NCI-H2171 treated with DMSO at 0.1 percent for 48 hours (cell line): Measurements from ENCODE around the gene ELAVL4.

Experiments used
- DNase-seq: peaks from one replicate; lab custom pipeline; 2025; lab: John Stamatoyannopoulos, UW

The ELAVL4 gene

GRCh38 chr1:50179639-50180038 is 70.9 kb downstream of the ELAVL4 start:
- no peak for DNase-seq

- no peak for DNase-seq
These were observed 71.6 kb downstream of the ELAVL4 start for GRCh38 chr1:50180367-50180766.

GRCh38 chr1:50181027-50181663 is 72.4 kb downstream of the ELAVL4 start:
- DNase-seq, result no peak

- peak; percentile 86 for DNase-seq
These were observed 74.8 kb downstream of the ELAVL4 start for GRCh38 chr1:50183378-50184133.

- DNase-seq, result no peak
These were observed 80.6 kb downstream of the ELAVL4 start for GRCh38 chr1:50189369-50189768.

GRCh38 chr1:50193002-50193401 is 84.3 kb downstream of the ELAVL4 start:
- peak; percentile 99 for DNase-seq

GRCh38 chr1:50195205-50195604 is 86.5 kb downstream of the ELAVL4 start:
- no peak for DNase-seq

- DNase-seq, result no peak
These were observed 87.4 kb downstream of the ELAVL4 start for GRCh38 chr1:50196081-50196480.

GRCh38 chr1:50197216-50197615 is 88.5 kb downstream of the ELAVL4 start:
- DNase-seq, result peak; percentile 66

- no peak for DNase-seq
These were observed 99.6 kb downstream of the ELAVL4 start for GRCh38 chr1:50208315-50208714.

GRCh38 chr1:50208756-50209155 is 100.0 kb downstream of the ELAVL4 start:
- DNase-seq, result no peak

GRCh38 chr1:50209749-50210148 is 101.0 kb downstream of the ELAVL4 start:
- no peak for DNase-seq

- no peak for DNase-seq
These were observed 104.8 kb downstream of the ELAVL4 start for GRCh38 chr1:50213505-50213904.

GRCh38 chr1:50214717-50215116 is 106.0 kb downstream of the ELAVL4 start:
- peak; percentile 89 for DNase-seq

- DNase-seq, result no peak
These were observed 109.8 kb downstream of the ELAVL4 start for GRCh38 chr1:50218344-50219120.

- DNase-seq, result no peak
These were observed 120.2 kb downstream of the ELAVL4 start for GRCh38 chr1:50228871-50229384.

GRCh38 chr1:50231209-50231608 is 122.5 kb downstream of the ELAVL4 start:
- DNase-seq, result no peak

GRCh38 chr1:50232336-50232735 is 123.6 kb downstream of the ELAVL4 start:
- peak; percentile 71 for DNase-seq

GRCh38 chr1:50236656-50237055 is 127.9 kb downstream of the ELAVL4 start:
- DNase-seq, result no peak

GRCh38 chr1:50237056-50237455 is 128.3 kb downstream of the ELAVL4 start:
- no peak for DNase-seq

GRCh38 chr1:50243939-50244338 is 135.2 kb downstream of the ELAVL4 start:
- DNase-seq, result no peak

GRCh38 chr1:50246869-50247268 is 138.1 kb downstream of the ELAVL4 start:
- no peak for DNase-seq

- peak; percentile 38 for DNase-seq
These were observed 143.0 kb downstream of the ELAVL4 start for GRCh38 chr1:50251702-50252101.
